HCT116 (cell line): ENCODE measurements around the gene AP1AR.

Experiments used
- CEBPB ChIP-seq: IDR thresholded peaks from 2 replicates; pipeline ENCODE4 v1.6.1; 2012; ENCODE audit warnings: low read depth
- EZH2 ChIP-seq: fragments of 200-600 bp; sonication (generic); IDR thresholded peaks from 2 replicates; pipeline ENCODE4 v1.6.1; 2017; ENCODE audit warnings: antibody characterized with exemption, mixed run types
- SP1 ChIP-seq: IDR thresholded peaks from 2 replicates; pipeline ENCODE4 v1.6.1; 2012; ENCODE audit warnings: low read depth
- TCF7L2 ChIP-seq: IDR thresholded peaks from 2 replicates; pipeline ENCODE4 v1.7.0; 2011; ENCODE audit warnings: borderline replicate concordance, inconsistent platforms; ENCODE audit not compliant: insufficient read depth, insufficient read length; ENCODE audit errors: extremely low read depth
- TF ChIP-seq, protein P1 (sequence below): IDR thresholded peaks from 2 replicates; pipeline ENCODE4 v1.6.1; 2012
- TF ChIP-seq, protein P2 (sequence below), 3 experiments: fragments of 200-600 bp in 1 of 3; sonication (generic) in 1 of 3; IDR thresholded peaks in 2 of 3; conservative IDR thresholded peaks in 1 of 3; 2 replicates each; pipeline ENCODE4 v1.5.1; 2012 to 2017; ENCODE audit warnings: low read depth in 2 of 3, low read length in 2 of 3, antibody characterized with exemption in 1 of 3, borderline replicate concordance in 1 of 3, control low read depth in 1 of 3, mild to moderate bottlenecking in 1 of 3, mixed read lengths in 1 of 3, mixed run types in 1 of 3, moderate library complexity in 1 of 3; ENCODE audit not compliant: insufficient read depth in 1 of 3

DNA sequence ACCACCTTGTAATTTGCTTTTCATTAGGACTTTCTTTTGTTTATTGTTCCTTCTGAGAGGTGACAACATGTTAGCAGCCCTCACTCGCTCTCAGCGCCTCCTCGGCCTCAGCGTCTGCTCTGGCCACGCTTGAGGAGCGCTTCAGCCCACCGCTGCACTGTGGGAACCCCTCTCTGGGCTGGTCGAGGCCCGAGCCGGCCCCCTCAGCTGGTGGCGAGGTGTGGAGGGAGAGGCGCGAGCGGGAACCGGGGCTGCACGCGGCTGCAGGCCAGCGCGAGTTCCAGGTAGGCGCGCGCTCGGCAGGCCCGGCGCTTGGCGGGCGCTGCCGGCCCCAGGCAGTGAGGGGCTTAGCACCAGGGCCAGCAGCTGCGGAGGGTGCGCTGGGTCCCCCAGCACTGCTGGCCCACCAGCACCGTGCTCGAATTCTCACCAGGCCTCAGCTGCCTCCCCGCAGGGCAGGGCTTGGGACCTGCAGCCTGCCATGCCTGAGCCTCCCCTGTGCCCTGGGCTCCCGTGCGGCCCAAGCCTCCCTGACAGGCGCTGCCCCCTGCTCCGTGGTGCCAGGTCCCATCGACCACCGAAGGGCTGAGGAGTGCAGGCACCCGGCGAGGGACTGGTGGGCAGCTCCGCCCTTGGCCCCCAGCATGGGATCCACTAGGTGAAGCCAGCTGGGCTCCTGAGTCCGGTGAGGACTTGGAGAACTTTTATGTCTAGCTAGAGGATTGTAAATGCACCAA is 9.2 kb upstream of the AP1AR start:
- TF ChIP-seq EZH2 (no peak), TCF7L2 (no peak), SP1 (no peak), CEBPB (no peak)
- TF ChIP-seq, protein P1, sequence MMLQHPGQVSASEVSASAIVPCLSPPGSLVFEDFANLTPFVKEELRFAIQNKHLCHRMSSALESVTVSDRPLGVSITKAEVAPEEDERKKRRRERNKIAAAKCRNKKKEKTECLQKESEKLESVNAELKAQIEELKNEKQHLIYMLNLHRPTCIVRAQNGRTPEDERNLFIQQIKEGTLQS, result no peak
- TF ChIP-seq, protein P2, sequence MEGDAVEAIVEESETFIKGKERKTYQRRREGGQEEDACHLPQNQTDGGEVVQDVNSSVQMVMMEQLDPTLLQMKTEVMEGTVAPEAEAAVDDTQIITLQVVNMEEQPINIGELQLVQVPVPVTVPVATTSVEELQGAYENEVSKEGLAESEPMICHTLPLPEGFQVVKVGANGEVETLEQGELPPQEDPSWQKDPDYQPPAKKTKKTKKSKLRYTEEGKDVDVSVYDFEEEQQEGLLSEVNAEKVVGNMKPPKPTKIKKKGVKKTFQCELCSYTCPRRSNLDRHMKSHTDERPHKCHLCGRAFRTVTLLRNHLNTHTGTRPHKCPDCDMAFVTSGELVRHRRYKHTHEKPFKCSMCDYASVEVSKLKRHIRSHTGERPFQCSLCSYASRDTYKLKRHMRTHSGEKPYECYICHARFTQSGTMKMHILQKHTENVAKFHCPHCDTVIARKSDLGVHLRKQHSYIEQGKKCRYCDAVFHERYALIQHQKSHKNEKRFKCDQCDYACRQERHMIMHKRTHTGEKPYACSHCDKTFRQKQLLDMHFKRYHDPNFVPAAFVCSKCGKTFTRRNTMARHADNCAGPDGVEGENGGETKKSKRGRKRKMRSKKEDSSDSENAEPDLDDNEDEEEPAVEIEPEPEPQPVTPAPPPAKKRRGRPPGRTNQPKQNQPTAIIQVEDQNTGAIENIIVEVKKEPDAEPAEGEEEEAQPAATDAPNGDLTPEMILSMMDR (IDR thresholded peaks at IDR 0.05 in 2 of 3, conservative IDR thresholded peaks at IDR 0.05 in 1 of 3; ENCODE audit: borderline replicate concordance in 1 of 3, insufficient read depth in 1 of 3, low read depth in 2 of 3, low read length in 2 of 3), result no peak
